ENCODE results near the gene RFTN1.

DNA sequence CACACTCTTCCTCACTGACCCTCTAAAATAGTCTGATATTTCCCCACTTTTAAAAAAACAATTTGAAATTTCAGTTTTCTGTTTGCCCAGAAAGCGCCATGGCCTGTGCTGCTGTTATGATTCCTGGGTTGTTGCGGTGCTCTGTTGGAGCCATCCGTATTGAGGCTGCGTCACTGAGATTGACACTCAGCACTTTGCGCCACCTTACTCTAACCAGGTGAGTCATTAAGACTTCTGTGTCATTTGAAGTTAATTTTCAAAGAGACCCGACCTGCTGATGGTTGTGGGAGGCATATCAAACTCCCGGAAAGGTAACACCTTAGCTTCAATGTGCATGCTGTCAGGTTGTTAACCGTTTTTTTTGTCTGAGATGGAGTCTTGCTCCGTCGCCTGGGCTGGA is 242.6 kb downstream of the RFTN1 start:
- TF ChIP-seq, protein P1, sequence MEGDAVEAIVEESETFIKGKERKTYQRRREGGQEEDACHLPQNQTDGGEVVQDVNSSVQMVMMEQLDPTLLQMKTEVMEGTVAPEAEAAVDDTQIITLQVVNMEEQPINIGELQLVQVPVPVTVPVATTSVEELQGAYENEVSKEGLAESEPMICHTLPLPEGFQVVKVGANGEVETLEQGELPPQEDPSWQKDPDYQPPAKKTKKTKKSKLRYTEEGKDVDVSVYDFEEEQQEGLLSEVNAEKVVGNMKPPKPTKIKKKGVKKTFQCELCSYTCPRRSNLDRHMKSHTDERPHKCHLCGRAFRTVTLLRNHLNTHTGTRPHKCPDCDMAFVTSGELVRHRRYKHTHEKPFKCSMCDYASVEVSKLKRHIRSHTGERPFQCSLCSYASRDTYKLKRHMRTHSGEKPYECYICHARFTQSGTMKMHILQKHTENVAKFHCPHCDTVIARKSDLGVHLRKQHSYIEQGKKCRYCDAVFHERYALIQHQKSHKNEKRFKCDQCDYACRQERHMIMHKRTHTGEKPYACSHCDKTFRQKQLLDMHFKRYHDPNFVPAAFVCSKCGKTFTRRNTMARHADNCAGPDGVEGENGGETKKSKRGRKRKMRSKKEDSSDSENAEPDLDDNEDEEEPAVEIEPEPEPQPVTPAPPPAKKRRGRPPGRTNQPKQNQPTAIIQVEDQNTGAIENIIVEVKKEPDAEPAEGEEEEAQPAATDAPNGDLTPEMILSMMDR (IDR thresholded peaks at IDR 0.05), result no peak
- TF ChIP-seq EZH2 (IDR thresholded peaks at IDR 0.05; ENCODE audit: borderline replicate concordance, insufficient read depth, low read depth, low read length, poor library complexity, severe bottlenecking), result no peak
